Dermis blood vessel endothelial cell (primary cell): ENCODE measurements around the gene TXK. TPM values are rescaled to one million over a fixed set of nuclear protein-coding genes. Genes with fewer than 3 reads are reported as not detected.

ENCODE experiments used
- DNase-seq: peaks from one replicate; pipeline ENCODE4 v3.0.0; 2010
- total RNA-seq: library from RNA; depleted of rRNA; stranded (reverse); fragments of >200 nt; gene quantifications from 2 replicates; pipeline ENCODE4 v1.2.3, GENCODE V29; 2014

TXK gene
- total RNA-seq, 1 donor from 2014 or later = 0.17 TPM

DNA sequence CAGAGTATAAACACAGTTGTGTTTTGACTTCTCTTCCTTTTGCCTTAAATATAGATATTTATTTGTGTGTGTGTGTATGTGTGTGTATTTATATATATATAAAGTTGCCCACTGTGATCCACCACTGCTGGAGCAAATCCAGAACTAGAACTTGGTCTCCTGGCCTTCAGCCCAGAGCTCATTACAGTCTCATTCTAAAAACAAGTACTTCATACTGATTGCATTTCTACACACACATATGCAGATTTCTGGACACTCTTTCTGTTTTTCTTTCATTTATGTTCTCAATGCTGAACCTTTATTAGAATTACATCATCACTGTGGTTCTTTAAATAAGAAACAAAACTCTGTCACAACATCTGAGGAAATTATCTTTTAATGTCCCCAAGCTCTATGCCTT, 381 bp downstream of the TXK start:
- peak; percentile 55 for DNase-seq

DNA sequence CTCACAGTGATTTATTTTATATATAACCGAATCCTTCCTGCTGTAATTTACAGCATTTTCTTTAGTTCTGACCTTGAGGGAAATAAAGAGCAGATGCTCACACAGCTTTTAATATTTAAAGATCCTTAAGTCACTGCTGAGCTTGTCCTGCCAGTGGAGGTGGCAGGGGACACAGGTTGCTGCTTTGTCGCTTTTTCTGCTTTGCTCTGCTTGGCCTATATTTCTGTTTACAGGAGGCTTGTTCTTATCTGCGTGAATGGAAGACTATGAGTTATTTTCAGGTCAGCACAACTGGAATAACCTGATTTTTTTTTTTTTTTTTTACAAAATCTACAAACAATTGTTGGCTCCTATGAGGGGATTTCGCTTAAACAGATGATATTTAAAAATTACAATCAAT, 2.3 kb downstream of the TXK start:
- no peak for DNase-seq

GRCh38 chr4:48130100-48130499, 4.0 kb downstream of the TXK start:
- no peak for DNase-seq

DNA sequence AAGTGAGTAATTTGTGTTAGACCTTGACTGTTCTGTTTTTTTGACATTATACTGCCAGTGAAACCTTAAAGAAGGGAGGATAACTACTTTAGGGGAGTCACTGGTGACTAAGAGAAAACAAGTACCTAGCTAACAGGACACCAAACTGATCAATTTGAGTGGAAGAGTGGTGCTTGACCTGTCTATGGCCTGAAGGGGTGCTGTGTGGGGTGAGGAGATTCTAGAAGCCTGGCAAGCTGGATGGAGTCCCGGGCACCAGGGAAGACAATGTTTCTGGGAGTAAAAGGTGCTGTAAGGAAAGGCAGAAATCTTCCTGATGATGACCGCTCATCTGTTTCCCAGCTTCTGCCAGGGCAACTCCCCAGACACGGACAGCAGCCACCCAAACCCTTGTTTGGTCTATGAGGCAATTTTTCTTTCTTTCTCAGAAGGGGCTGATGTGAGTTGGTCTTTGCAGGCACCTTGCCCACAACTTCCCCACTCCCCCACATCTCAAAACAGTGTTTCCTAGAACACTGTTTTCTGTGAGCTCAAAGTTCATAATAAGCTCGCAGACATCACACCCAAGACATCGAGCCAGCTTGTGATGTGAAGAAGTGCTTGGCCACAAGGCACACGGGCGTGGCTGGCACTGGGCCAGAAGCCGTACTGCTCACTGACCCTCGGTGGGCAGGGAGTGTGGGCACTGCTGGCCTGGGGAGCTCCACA, 4.6 kb downstream of the TXK start:
- no peak for DNase-seq

- peak; percentile 96 for DNase-seq
Observed at GRCh38 chr4:48127682-48128404, 6.2 kb downstream of the TXK start.

- DNase-seq = no peak
Observed at GRCh38 chr4:48127231-48127630, 6.8 kb downstream of the TXK start.

GRCh38 chr4:48126621-48127020, 7.4 kb downstream of the TXK start:
- DNase-seq = no peak

GRCh38 chr4:48124870-48125269, 9.2 kb downstream of the TXK start:
- DNase-seq = no peak

GRCh38 chr4:48122756-48123155, 11.3 kb downstream of the TXK start:
- no peak for DNase-seq

- DNase-seq = no peak
Observed at GRCh38 chr4:48121180-48121579, 12.9 kb downstream of the TXK start.

DNA sequence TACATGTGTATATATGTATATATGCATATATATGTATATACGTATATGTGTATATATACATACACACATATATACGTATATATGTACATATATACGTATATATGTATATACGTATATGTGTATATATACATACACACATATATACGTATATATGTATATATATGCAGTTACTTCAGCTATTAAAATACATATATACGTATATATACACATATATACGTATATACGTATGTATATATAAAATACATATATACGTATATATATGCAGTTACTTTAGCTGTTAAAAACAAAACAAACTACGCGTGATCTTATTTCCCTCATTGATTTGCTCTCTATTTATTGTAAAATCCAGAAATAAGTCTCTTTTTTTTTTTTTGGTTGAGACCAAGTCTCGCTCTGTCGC, 13.9 kb downstream of the TXK start:
- no peak for DNase-seq

- no peak for DNase-seq
Observed at GRCh38 chr4:48119646-48120045, 14.4 kb downstream of the TXK start.

GRCh38 chr4:48118081-48118480, 16.0 kb downstream of the TXK start:
- peak; percentile 56 for DNase-seq

- DNase-seq = no peak
Observed at GRCh38 chr4:48116582-48116981, 17.5 kb downstream of the TXK start.

- DNase-seq = no peak
Observed at GRCh38 chr4:48114412-48114811, 19.6 kb downstream of the TXK start.

GRCh38 chr4:48112017-48112667, 21.9 kb downstream of the TXK start:
- no peak for DNase-seq

DNA sequence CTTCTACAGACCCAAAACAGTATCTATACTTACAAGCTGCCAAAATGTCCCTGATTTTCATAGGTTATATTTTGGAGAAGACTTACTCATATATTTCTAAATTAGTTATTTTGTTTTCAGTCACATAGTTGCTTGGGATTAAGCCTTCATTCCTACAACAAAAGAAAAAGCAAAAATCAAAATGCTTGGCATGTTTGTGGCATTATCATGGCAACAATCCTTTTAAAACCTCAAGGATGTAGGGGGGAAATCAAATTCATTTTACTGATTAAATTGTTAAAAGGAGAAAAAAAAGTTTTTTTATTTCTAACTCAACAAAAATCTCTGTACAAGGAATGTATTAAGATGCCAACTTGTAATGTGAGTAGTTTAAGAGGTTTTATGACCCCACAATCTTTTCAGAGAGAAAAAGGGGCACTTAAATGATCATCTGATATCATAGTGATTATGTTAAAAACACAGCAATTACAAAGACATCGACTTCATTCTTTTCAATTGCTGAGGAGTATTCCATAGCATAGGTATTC, 23.5 kb downstream of the TXK start:
- DNase-seq = no peak

DNA sequence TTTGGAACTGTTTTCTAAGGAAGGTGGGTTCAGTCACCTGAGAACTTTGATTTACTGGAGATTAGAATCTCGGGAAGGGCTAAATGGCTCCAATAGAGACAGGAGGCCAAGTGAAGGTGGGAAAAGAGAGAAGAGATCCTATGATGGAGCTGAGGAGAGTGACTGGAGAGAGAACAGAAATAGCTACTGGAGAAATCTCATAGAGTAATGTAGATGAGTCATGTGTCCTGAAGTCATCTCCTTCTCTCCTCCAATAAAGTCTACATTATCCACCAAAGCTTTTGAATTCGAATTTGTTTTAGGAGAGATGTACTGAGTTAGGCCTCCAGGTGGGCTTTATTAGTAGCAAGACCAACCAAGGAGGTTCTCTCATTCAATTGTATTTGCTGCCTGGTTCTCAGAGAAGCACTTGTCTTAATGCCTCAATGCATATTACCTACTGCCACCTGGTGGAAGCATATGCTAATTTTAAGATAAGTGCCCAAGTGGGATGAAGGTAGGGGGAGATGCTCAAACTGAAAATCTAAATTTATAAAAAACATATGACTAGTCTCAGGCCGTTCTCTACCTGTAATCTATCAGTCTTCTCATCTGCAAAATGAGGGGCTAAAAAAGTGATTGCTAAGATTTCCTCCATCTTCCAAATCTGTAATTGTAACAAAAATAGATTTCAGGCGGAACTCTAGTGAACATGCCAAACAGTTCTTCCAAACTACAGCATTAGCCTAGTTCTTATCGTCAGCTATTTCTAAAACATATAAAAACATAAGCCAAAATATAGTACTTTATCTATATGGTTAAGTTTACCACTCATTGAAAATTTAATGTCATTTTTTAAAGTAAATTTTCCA, 24.4 kb downstream of the TXK start:
- DNase-seq = peak; percentile 69

GRCh38 chr4:48108309-48109073, 25.6 kb downstream of the TXK start:
- DNase-seq = no peak

- no peak for DNase-seq
Observed at GRCh38 chr4:48105230-48105629, 28.8 kb downstream of the TXK start.

DNA sequence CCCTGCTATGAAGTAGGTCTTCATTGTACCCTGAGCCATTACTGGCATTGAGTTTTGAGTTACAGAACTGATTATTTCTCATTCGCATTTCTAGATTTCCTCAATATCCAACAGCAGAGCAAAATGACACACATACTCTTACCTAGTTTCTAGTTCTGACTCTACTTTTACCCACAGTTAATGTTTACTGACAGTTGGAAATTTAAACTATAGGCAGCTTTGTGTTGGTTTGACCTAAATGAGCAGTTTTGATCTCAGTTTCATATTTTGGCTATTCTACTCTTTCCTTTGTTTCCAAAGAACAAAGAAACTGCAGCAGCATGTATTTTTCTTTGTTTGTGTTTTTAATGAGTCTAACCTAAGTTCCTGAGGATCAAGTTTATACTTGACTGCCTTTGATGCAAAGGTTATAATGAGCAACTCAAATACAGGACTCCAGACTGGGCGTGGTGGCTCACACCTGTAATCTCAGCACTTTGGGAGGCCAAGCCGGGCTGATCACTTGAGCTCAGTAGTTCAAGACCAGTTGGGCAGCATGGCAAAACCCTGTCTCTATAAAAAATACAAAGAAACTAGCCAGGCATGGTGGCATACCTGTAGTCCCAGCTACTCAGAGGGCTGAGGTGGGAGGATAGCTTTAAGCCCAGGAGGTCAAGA, 30.4 kb downstream of the TXK start:
- no peak for DNase-seq
